RWPE2 (cell line): ENCODE measurements around the gene EIF1.

Experiments
- ATAC-seq: fragments of 200-7000 bp; cut with Tn5 transposase; 3 replicates; pipeline ENCODE4 v1.9.1; 2021; ENCODE audit warnings: low read depth
- DNase-seq: peaks from one replicate; pipeline ENCODE4 v3.0.0-alpha.2; 2020; ENCODE audit warnings: low spot score
- H3K27ac ChIP-seq: fragments of 450-650 bp; 2 replicates; pipeline ENCODE4 v1.5.1; 2017; ENCODE audit warnings: mild to moderate bottlenecking; ENCODE audit not compliant: poor library complexity, severe bottlenecking
- H3K27me3 ChIP-seq: fragments of 250-450 bp; sonication (Bioruptor Pico); 2 replicates; pipeline ENCODE4 v1.5.1; 2021; ENCODE audit warnings: mild to moderate bottlenecking, moderate library complexity; ENCODE audit not compliant: insufficient read depth, poor library complexity, severe bottlenecking
- H3K36me3 ChIP-seq: fragments of 250-450 bp; sonication (Bioruptor Pico); 2 replicates; pipeline ENCODE4 v1.5.1; 2020; ENCODE audit warnings: low read depth, mild to moderate bottlenecking, moderate library complexity
- H3K4me1 ChIP-seq: fragments of 250-450 bp; sonication (Bioruptor Pico); 2 replicates; pipeline ENCODE4 v1.5.1; 2021; ENCODE audit warnings: mild to moderate bottlenecking, moderate library complexity; ENCODE audit not compliant: insufficient read depth, poor library complexity, severe bottlenecking
- H3K4me3 ChIP-seq: fragments of 250-450 bp; sonication (Bioruptor Pico); 2 replicates; pipeline ENCODE4 v1.5.1; 2021; ENCODE audit warnings: mild to moderate bottlenecking, moderate library complexity; ENCODE audit not compliant: severe bottlenecking
- H3K9me3 ChIP-seq: fragments of 250-450 bp; sonication (Bioruptor Pico); 2 replicates; pipeline ENCODE4 v1.5.1; 2021; ENCODE audit warnings: mild to moderate bottlenecking, moderate library complexity; ENCODE audit not compliant: severe bottlenecking
- TF ChIP-seq, protein P1 (sequence below): fragments of 450-650 bp; IDR thresholded peaks from one replicate; pipeline ENCODE4 v1.5.1; 2017; ENCODE audit warnings: mild to moderate bottlenecking, moderate library complexity; ENCODE audit not compliant: poor library complexity, severe bottlenecking

Gene EIF1

DNA sequence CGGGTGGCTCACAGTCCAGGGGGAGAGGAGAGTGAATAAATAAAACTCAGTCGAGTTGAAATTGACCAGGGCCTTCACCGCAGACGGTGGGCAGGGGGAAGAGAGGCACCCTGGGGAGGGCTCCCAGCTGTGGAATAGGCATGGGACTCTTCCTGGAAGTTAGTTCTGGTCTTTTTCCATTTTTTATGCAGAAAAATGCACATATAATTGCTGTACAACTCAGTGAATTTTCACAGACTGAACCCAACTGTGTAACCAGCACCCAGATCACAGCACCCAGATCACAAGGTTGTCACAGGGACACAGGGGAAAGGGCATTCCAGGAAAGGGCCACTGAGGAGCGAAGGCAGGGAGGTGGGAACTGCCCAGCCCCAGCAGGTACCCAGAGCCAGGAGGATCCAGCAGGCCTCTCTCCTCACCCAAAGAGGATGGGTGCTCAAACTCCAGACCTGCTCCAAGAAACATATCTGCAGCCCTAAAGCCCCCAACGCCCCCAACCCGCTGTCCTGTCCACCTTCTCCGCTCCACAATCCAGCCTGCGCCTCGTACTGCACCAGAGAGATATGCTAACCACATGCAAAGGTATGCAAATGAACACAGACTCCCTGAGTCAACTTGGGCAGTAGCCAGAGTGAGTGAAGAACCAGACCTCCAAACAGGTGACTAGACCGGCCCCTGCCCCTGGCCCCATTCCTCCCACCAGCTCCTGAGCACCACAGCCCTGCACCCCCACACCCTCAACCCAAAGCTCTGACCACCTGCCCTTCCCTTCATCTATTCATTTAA is 29.1 kb upstream of the EIF1 start:
- Histone ChIP-seq H3K27ac (peak overlapping the region; percentile 99), H3K27me3 (no peaks in the 10 kb centered on the region), H3K4me1 (peaks cover 27% of the 10 kb centered on the region), H3K4me3 (no peak overlapping the region), H3K36me3 (no peaks in the 10 kb centered on the region), H3K9me3 (no peaks in the 10 kb centered on the region)
- TF ChIP-seq, protein P1, sequence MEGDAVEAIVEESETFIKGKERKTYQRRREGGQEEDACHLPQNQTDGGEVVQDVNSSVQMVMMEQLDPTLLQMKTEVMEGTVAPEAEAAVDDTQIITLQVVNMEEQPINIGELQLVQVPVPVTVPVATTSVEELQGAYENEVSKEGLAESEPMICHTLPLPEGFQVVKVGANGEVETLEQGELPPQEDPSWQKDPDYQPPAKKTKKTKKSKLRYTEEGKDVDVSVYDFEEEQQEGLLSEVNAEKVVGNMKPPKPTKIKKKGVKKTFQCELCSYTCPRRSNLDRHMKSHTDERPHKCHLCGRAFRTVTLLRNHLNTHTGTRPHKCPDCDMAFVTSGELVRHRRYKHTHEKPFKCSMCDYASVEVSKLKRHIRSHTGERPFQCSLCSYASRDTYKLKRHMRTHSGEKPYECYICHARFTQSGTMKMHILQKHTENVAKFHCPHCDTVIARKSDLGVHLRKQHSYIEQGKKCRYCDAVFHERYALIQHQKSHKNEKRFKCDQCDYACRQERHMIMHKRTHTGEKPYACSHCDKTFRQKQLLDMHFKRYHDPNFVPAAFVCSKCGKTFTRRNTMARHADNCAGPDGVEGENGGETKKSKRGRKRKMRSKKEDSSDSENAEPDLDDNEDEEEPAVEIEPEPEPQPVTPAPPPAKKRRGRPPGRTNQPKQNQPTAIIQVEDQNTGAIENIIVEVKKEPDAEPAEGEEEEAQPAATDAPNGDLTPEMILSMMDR, result no peak
- ATAC-seq (no peak), DNase-seq (peak; percentile 49)

GRCh38 chr17:41660221-41660711 is 28.4 kb upstream of the EIF1 start:
- Histone ChIP-seq H3K4me1 (peaks cover 21% of the 10 kb centered on the region), H3K9me3 (no peaks in the 10 kb centered on the region), H3K36me3 (no peaks in the 10 kb centered on the region), H3K27me3 (no peaks in the 10 kb centered on the region), H3K4me3 (no peak overlapping the region), H3K27ac (peak overlapping the region; percentile 39)
- no peak for ATAC-seq
- TF ChIP-seq, protein P1, result no peak
- no peak for DNase-seq

DNA sequence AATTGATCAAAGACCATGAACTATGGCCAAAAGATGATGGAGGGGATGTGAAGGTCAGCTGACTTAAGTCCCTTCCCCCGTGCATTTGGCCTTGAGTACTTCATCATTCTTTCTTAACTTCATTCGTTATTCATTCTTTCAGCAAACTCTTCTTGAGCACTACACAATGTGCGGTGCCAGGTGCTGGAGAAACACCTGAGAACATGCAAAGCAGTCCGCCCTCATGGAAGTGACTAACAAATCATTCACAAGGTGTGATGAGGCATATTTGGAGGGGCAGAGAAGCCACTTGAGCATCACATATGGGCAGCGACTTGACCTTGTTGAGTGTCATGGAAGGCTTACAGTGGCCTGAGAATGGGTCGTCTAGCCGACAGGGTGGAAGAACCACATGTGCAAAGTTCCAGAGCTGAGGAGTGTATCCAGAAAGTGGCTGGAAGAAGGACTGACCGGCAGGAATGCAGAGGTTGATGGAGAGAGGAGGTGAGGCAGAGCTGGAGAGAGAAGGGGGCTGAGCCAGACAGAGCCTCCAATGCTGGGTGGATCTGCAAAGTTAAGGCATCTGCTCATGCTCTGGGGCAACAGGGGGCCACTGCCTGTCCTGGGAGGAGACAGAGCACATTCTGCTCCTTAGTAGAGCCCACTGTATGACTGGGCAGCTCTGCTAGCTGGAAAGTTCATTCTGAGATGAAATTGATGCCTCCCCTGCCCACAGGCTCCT is 25.1 kb upstream of the EIF1 start:
- ATAC-seq (no peak), DNase-seq (no peak)
- TF ChIP-seq, protein P1, result no peak
- Histone ChIP-seq H3K27me3 (no peaks in the 10 kb centered on the region), H3K36me3 (no peaks in the 10 kb centered on the region), H3K4me1 (peaks cover 11% of the 10 kb centered on the region), H3K27ac (peak overlapping the region; percentile 6), H3K4me3 (no peak overlapping the region), H3K9me3 (no peaks in the 10 kb centered on the region)

GRCh38 chr17:41664172-41664457 is 24.6 kb upstream of the EIF1 start:
- DNase-seq (no peak), ATAC-seq (no peak)
- H3K27ac ChIP-seq, result peak overlapping the region; percentile 6

More at GRCh38 chr17:41664172-41664457, 24.6 kb upstream of the EIF1 start:
- no peaks in the 10 kb centered on the region for H3K36me3 ChIP-seq
- no peaks in the 10 kb centered on the region for H3K9me3 ChIP-seq
- H3K4me3 ChIP-seq, result no peak overlapping the region
- TF ChIP-seq, protein P1, result no peak
- H3K27me3 ChIP-seq, result no peaks in the 10 kb centered on the region
- peaks cover 11% of the 10 kb centered on the region for H3K4me1 ChIP-seq
